Fibroblast of lung (primary cell): ENCODE measurements around the gene NXN. TPM values are rescaled to one million over a fixed set of nuclear protein-coding genes. Genes with fewer than 3 reads are reported as not detected.

Experiments used
- DNase-seq, 2 donors: peaks; one replicate each; pipeline versions ENCODE4 v3.0.0 to v3.0.0-alpha.2; 2010; ENCODE audit warnings: low read depth in 2 of 2
- H2AFZ ChIP-seq: 2 replicates; pipeline ENCODE4 v1.5.1; 2012; ENCODE audit warnings: low read length, control low read depth, inconsistent platforms
- H3K27ac ChIP-seq: 2 replicates; pipeline ENCODE4 v1.5.1; 2011; ENCODE audit warnings: low read length, control low read depth; ENCODE audit not compliant: insufficient read depth
- H3K27me3 ChIP-seq: 2 replicates; pipeline ENCODE4 v1.5.1; 2011; ENCODE audit warnings: mild to moderate bottlenecking, low read length; ENCODE audit not compliant: control insufficient read depth, insufficient read depth
- H3K36me3 ChIP-seq: 2 replicates; pipeline ENCODE4 v1.5.1; 2011; ENCODE audit warnings: low read length; ENCODE audit not compliant: control insufficient read depth, insufficient read depth
- H3K4me1 ChIP-seq: 2 replicates; pipeline ENCODE4 v1.5.1; 2011; ENCODE audit warnings: low read length; ENCODE audit not compliant: control insufficient read depth, insufficient read depth; ENCODE audit errors: extremely low read depth
- H3K4me2 ChIP-seq: 2 replicates; pipeline ENCODE4 v1.5.1; 2011; ENCODE audit warnings: low read length, control low read depth; ENCODE audit not compliant: insufficient read depth; ENCODE audit errors: extremely low read depth
- H3K4me3 ChIP-seq, 4 experiments: fragments of 200-600 bp in 1 of 4; sonication (generic) in 1 of 4; replicated peaks in 1 of 4; 2 replicates each; pipeline ENCODE4 v1.5.1; 2011 to 2016; ENCODE audit warnings: low read length in 4 of 4, low read depth in 3 of 4, mild to moderate bottlenecking in 3 of 4, control low read depth in 2 of 4, inconsistent platforms in 1 of 4, mixed read lengths in 1 of 4; ENCODE audit not compliant: insufficient read depth in 1 of 4; ENCODE audit errors: control extremely low read depth in 1 of 4
- H3K79me2 ChIP-seq: 2 replicates; pipeline ENCODE4 v1.5.1; 2012; ENCODE audit warnings: mild to moderate bottlenecking, low read length, inconsistent platforms; ENCODE audit not compliant: control insufficient read depth, insufficient read depth
- H3K9ac ChIP-seq: 2 replicates; pipeline ENCODE4 v1.5.1; 2011; ENCODE audit warnings: mild to moderate bottlenecking, low read length, control low read depth; ENCODE audit not compliant: insufficient read depth
- H3K9me3 ChIP-seq: 2 replicates; pipeline ENCODE4 v1.5.1; 2012; ENCODE audit warnings: low read depth, low read length; ENCODE audit not compliant: control insufficient read depth, insufficient read depth
- H4K20me1 ChIP-seq: 2 replicates; pipeline ENCODE4 v1.5.1; 2011; ENCODE audit warnings: low read length; ENCODE audit not compliant: control insufficient read depth, insufficient read depth; ENCODE audit errors: extremely low read depth
- EZH2 ChIP-seq: IDR thresholded peaks from 2 replicates; pipeline ENCODE4 v1.5.1; 2012; ENCODE audit warnings: low read length, control low read depth, mild to moderate bottlenecking; ENCODE audit errors: missing control alignments
- polyA plus RNA-seq, 2 donors: library from polyadenylated mRNA; depleted of rRNA in 1 of 2; stranded (reverse) in 1 of 2; unstranded in 1 of 2; fragments of >200 nt; gene quantifications; 2 replicates each; pipeline ENCODE4 v1.2.1, GENCODE V29; 2011 to 2012; ENCODE audit warnings: missing spikeins in 1 of 2
- total RNA-seq: library from RNA; depleted of rRNA; stranded (reverse); fragments of >200 nt; gene quantifications from 2 replicates; pipeline ENCODE4 v1.2.1, GENCODE V29; 2014
- TF ChIP-seq, protein P1 (sequence below), 2 donors: IDR thresholded peaks in 1 of 2; conservative IDR thresholded peaks in 1 of 2; 1 replicate in 1 of 2; 2 replicates in 1 of 2; pipeline ENCODE4 v1.5.1; 2011 to 2012; ENCODE audit warnings: low read length in 2 of 2, control low read depth in 1 of 2, inconsistent platforms in 1 of 2, low read depth in 1 of 2, mild to moderate bottlenecking in 1 of 2

The NXN gene
- total and polyA plus RNA-seq, 2 donors (not counting 1 experiment from before 2014, with no cell fraction given), result 38.5 to 53.8 TPM

DNA sequence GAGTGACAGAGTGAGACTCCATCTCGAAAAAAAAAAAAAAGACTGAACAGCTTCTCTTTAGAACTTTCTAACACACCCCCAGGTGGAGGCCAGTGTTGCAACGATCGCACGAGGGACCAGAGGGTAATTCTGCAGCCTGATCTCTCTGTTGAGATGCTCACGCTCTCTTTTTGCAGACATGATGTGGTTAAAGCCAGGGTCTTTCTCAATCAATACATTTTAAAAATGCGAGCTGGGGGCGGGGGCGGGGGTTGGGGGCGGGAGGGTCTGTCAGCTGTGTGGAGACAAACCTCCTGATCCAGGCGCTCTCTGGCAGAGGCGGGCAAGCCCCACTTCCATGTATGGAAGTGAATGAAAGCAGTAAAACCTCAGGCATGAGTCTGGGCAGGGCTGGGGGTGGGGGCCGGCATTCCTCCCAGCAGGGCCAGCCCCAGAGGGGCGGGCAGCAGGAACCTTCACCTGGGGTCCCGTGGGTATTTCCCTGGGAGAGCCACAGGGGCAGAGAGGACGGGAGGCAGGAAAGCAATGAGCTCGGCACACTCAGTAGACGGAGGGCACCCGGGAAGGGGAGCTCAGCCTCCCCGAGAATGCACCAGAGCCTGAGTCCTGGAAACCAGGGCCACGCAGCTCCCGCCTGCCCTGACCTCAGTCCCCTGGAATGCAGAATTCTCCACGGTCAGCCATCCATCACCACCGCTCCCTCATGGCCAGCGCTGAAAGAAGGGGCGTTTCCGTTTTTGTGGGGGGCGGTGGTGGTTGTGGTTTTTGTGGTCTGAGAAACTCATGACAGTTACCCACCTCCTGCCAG is 28.0 kb downstream of the NXN start:
- peak; percentile 76 to 93 for DNase-seq

GRCh38 chr17:949623-950303 is 29.8 kb downstream of the NXN start:
- Histone ChIP-seq H3K9ac (no peak overlapping the region), H3K4me2 (no peak overlapping the region), H3K4me3 (no peak overlapping the region), H3K9me3 (no peaks in the 10 kb centered on the region), H2AFZ (no peak overlapping the region), H4K20me1 (no peaks in the 10 kb centered on the region), H3K36me3 (no peaks in the 10 kb centered on the region), H3K27ac (no peak overlapping the region), H3K27me3 (no peaks in the 10 kb centered on the region), H3K79me2 (peaks cover 5% of the 10 kb centered on the region), H3K4me1 (peaks cover 15% of the 10 kb centered on the region)
- no peak for TF ChIP-seq EZH2
- TF ChIP-seq, protein P1, sequence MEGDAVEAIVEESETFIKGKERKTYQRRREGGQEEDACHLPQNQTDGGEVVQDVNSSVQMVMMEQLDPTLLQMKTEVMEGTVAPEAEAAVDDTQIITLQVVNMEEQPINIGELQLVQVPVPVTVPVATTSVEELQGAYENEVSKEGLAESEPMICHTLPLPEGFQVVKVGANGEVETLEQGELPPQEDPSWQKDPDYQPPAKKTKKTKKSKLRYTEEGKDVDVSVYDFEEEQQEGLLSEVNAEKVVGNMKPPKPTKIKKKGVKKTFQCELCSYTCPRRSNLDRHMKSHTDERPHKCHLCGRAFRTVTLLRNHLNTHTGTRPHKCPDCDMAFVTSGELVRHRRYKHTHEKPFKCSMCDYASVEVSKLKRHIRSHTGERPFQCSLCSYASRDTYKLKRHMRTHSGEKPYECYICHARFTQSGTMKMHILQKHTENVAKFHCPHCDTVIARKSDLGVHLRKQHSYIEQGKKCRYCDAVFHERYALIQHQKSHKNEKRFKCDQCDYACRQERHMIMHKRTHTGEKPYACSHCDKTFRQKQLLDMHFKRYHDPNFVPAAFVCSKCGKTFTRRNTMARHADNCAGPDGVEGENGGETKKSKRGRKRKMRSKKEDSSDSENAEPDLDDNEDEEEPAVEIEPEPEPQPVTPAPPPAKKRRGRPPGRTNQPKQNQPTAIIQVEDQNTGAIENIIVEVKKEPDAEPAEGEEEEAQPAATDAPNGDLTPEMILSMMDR (conservative IDR thresholded peaks at IDR 0.05 in 1 of 2, IDR thresholded peaks at IDR 0.05 in 1 of 2; ENCODE audit: low read depth in 1 of 2, low read length in 2 of 2), result no peak
- no peak for DNase-seq

More for the DNA sequence above, 28.0 kb downstream of the NXN start:
- peak overlapping the region in 2 of 4 experiments; percentile 17 to 18 for H3K4me3 ChIP-seq
- peaks cover 18% of the 10 kb centered on the region for H3K4me1 ChIP-seq
- peaks cover 5% of the 10 kb centered on the region for H3K79me2 ChIP-seq
- no peaks in the 10 kb centered on the region for H3K36me3 ChIP-seq
- no peak for TF ChIP-seq EZH2
- TF ChIP-seq, protein P1 (conservative IDR thresholded peaks at IDR 0.05 in 1 of 2, IDR thresholded peaks at IDR 0.05 in 1 of 2; ENCODE audit: low read depth in 1 of 2, low read length in 2 of 2), result no peak
- no peak overlapping the region for H3K9ac ChIP-seq
- no peaks in the 10 kb centered on the region for H3K9me3 ChIP-seq
- no peak overlapping the region for H2AFZ ChIP-seq
- H3K4me2 ChIP-seq, result peak overlapping the region; percentile 75
- peak overlapping the region; percentile 77 for H3K27ac ChIP-seq
- H4K20me1 ChIP-seq, result no peaks in the 10 kb centered on the region
- H3K27me3 ChIP-seq, result no peaks in the 10 kb centered on the region

- no peaks in the 10 kb centered on the region for H4K20me1 ChIP-seq
- H2AFZ ChIP-seq, result no peak overlapping the region
- DNase-seq, result no peak
- no peaks in the 10 kb centered on the region for H3K36me3 ChIP-seq
- no peaks in the 10 kb centered on the region for H3K27me3 ChIP-seq
- no peak overlapping the region for H3K27ac ChIP-seq
- H3K9me3 ChIP-seq, result no peaks in the 10 kb centered on the region
- H3K4me3 ChIP-seq, result no peak overlapping the region
- H3K79me2 ChIP-seq, result peaks cover 5% of the 10 kb centered on the region
- TF ChIP-seq EZH2, result no peak
- TF ChIP-seq, protein P1 (conservative IDR thresholded peaks at IDR 0.05 in 1 of 2, IDR thresholded peaks at IDR 0.05 in 1 of 2; ENCODE audit: low read depth in 1 of 2, low read length in 2 of 2), result no peak
- no peak overlapping the region for H3K9ac ChIP-seq
- peaks cover 11% of the 10 kb centered on the region for H3K4me1 ChIP-seq
- H3K4me2 ChIP-seq, result no peak overlapping the region
Observed at GRCh38 chr17:948284-948852, 31.2 kb downstream of the NXN start.
